Mesenchymal stem cell (in vitro differentiated cells and primary cell): ENCODE data around the gene DTX3.

Experiments
- DNase-seq: peaks from one replicate; pipeline ENCODE4 v3.0.0-alpha.2; 2013
- H2AFZ ChIP-seq: one replicate; pipeline ENCODE4 v1.6.1; 2013; ENCODE audit warnings: low read depth, mild to moderate bottlenecking, control low read depth, inconsistent platforms, low read length, moderate library complexity
- H2AK5ac ChIP-seq: 2 replicates; pipeline ENCODE4 v1.6.1; 2013; ENCODE audit warnings: low read length, moderate library complexity, mild to moderate bottlenecking, inconsistent platforms; ENCODE audit not compliant: severe bottlenecking
- H2BK120ac ChIP-seq: one replicate; pipeline ENCODE4 v1.6.1; 2013; ENCODE audit warnings: low read depth, mild to moderate bottlenecking, inconsistent platforms, low read length, moderate library complexity
- H2BK12ac ChIP-seq, 2 experiments: one replicate each; pipeline ENCODE4 v1.6.1; 2013; ENCODE audit warnings: inconsistent platforms in 2 of 2, low read length in 2 of 2, mild to moderate bottlenecking in 2 of 2, moderate library complexity in 2 of 2, control low read depth in 1 of 2
- H2BK15ac ChIP-seq: one replicate; pipeline ENCODE4 v1.6.1; 2013; ENCODE audit warnings: mild to moderate bottlenecking, low read depth, inconsistent platforms; ENCODE audit not compliant: poor library complexity, severe bottlenecking
- H2BK5ac ChIP-seq: 2 replicates; pipeline ENCODE4 v1.6.1; 2013; ENCODE audit warnings: low read depth, mild to moderate bottlenecking, low read length, control low read depth, inconsistent platforms; ENCODE audit not compliant: poor library complexity, severe bottlenecking
- H3K14ac ChIP-seq, 2 experiments: one replicate each; pipeline ENCODE4 v1.6.1; 2013; ENCODE audit warnings: inconsistent platforms in 2 of 2, low read length in 2 of 2, control low read depth in 1 of 2, mild to moderate bottlenecking in 1 of 2, moderate library complexity in 1 of 2
- H3K18ac ChIP-seq, 2 experiments: one replicate each; pipeline ENCODE4 v1.6.1; 2013; ENCODE audit warnings: inconsistent platforms in 2 of 2, low read length in 2 of 2, control low read depth in 1 of 2, low read depth in 1 of 2, mild to moderate bottlenecking in 1 of 2
- H3K23ac ChIP-seq, 2 experiments: one replicate each; pipeline ENCODE4 v1.6.1; 2013; ENCODE audit warnings: inconsistent platforms in 2 of 2, low read length in 2 of 2, mild to moderate bottlenecking in 2 of 2, moderate library complexity in 2 of 2, control low read depth in 1 of 2
- H3K27ac ChIP-seq: 2 replicates; pipeline ENCODE4 v1.5.1; 2013; ENCODE audit warnings: mild to moderate bottlenecking, moderate library complexity, low read length, control low read depth, inconsistent platforms; ENCODE audit not compliant: poor library complexity, severe bottlenecking
- H3K27me3 ChIP-seq, 2 experiments: 2 replicates each; pipeline versions ENCODE4 v1.6.1 to v1.7.0; 2013; ENCODE audit warnings: low read length in 2 of 2, mild to moderate bottlenecking in 2 of 2, moderate library complexity in 2 of 2, control low read depth in 1 of 2, inconsistent platforms in 1 of 2; ENCODE audit not compliant: control insufficient read depth in 1 of 2, insufficient read depth in 1 of 2
- H3K36me3 ChIP-seq, 2 experiments: 2 replicates each; pipeline versions ENCODE4 v1.6.1 to v1.7.0; 2013; ENCODE audit warnings: low read length in 2 of 2, control low read depth in 1 of 2, inconsistent platforms in 1 of 2, low read depth in 1 of 2, mild to moderate bottlenecking in 1 of 2; ENCODE audit not compliant: insufficient read depth in 2 of 2, control insufficient read depth in 1 of 2
- H3K4ac ChIP-seq, 2 experiments: one replicate each; pipeline ENCODE4 v1.6.1; 2013; ENCODE audit warnings: inconsistent platforms in 2 of 2, low read length in 2 of 2, mild to moderate bottlenecking in 2 of 2, moderate library complexity in 2 of 2, control low read depth in 1 of 2, low read depth in 1 of 2
- H3K4me1 ChIP-seq: 2 replicates; pipeline ENCODE4 v1.6.1; 2013; ENCODE audit warnings: low read depth, low read length, control low read depth; ENCODE audit not compliant: control insufficient read depth, insufficient read depth
- H3K4me2 ChIP-seq: 2 replicates; pipeline ENCODE4 v1.6.1; 2013; ENCODE audit warnings: low read length, mild to moderate bottlenecking, inconsistent platforms; ENCODE audit not compliant: poor library complexity, severe bottlenecking
- H3K4me3 ChIP-seq, 2 experiments: 2 replicates each; pipeline versions ENCODE4 v1.5.1 to v1.7.0; 2013; ENCODE audit warnings: low read length in 2 of 2, mild to moderate bottlenecking in 2 of 2, control low read depth in 1 of 2, low read depth in 1 of 2; ENCODE audit not compliant: insufficient read depth in 1 of 2
- H3K79me1 ChIP-seq: replicated peaks from 2 replicates; pipeline ENCODE4 v1.6.1; 2013; ENCODE audit warnings: mild to moderate bottlenecking, control low read depth, low read length, inconsistent platforms; ENCODE audit not compliant: poor library complexity, severe bottlenecking
- H3K9ac ChIP-seq: 2 replicates; pipeline ENCODE4 v1.7.0; 2013; ENCODE audit warnings: mild to moderate bottlenecking, low read length, moderate library complexity
- H3K9me3 ChIP-seq: 2 replicates; pipeline ENCODE4 v1.7.0; 2013; ENCODE audit warnings: mild to moderate bottlenecking, low read length; ENCODE audit not compliant: control insufficient read depth
- H4K8ac ChIP-seq: one replicate; pipeline ENCODE4 v1.6.1; 2013; ENCODE audit warnings: inconsistent platforms, mild to moderate bottlenecking, low read length, moderate library complexity
- H4K91ac ChIP-seq: one replicate; pipeline ENCODE4 v1.6.1; 2013; ENCODE audit warnings: mild to moderate bottlenecking, low read length, inconsistent platforms
- WGBS: methylation state at CpG from one replicate; pipeline ENCODE4 v1.1.7; 2013; ENCODE audit warnings: mixed read lengths; 5-methylcytosine and 5-hydroxymethylcytosine counted together

The DTX3 gene

DNA sequence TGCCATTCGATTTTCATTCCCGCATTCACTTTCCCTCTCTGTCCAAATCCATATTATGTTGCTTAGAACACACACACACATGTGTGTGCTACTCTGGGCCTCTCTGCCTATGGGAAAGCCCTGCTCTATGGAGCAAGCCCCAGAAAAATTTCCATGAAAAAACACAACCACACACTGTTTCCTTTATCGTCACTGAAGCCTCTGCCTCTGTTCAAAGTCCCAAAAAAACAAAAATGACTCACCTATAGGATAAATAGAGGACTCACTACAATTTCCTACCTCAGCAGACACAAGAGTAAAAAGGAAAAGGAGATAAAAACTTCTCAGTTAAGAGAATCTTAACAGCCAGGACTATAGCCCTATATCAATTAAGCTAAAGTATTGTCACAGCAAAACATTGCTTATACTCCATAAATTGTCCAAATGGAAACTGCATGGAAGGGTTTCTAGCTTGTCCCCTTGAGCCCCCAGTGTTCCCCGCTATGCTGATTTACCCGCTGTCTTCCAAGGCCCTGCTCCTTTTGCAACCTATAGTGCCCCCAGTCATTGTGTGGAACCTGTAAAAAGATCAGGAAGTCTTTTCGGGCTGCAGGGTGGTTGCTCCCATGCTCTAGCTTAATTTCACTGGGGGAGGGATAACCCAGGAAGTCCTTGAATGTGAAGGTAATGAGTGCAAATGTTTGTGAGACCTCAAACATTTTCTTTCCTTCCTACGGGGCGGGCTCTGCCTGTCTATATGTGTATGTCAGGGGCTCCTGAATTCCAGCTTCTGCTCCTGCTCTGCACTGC lies 24.8 kb upstream of the DTX3 start:
- H3K23ac ChIP-seq: no peak overlapping the region
- no peak overlapping the region for H3K4ac ChIP-seq
- H3K27ac ChIP-seq: no peak overlapping the region
- H2BK15ac ChIP-seq: no peak overlapping the region
- no peak overlapping the region for H3K4me2 ChIP-seq
- whole genome bisulfite sequencing: 88% methylated on average over 8 of the region's 8 CpGs
- H2BK5ac ChIP-seq: no peak overlapping the region
- no peaks in the 10 kb centered on the region for H3K4me1 ChIP-seq
- H3K18ac ChIP-seq: no peak overlapping the region
- H3K27me3 ChIP-seq: peaks cover 17 to 67% of the 10 kb centered on the region in 2 experiments
- no peak overlapping the region for H2BK12ac ChIP-seq
- H3K14ac ChIP-seq: no peak overlapping the region
- H3K9me3 ChIP-seq: no peaks in the 10 kb centered on the region
- no peak overlapping the region for H3K4me3 ChIP-seq
- H2BK120ac ChIP-seq: no peak overlapping the region
- peaks cover 0 to 20% of the 10 kb centered on the region in 2 experiments for H3K36me3 ChIP-seq
- no peak overlapping the region for H4K91ac ChIP-seq
- H2AK5ac ChIP-seq: no peak overlapping the region
- no peak for DNase-seq
- H2AFZ ChIP-seq: no peak overlapping the region
- H3K79me1 ChIP-seq: no peaks in the 10 kb centered on the region
- no peak overlapping the region for H4K8ac ChIP-seq
- no peak overlapping the region for H3K9ac ChIP-seq

DNA sequence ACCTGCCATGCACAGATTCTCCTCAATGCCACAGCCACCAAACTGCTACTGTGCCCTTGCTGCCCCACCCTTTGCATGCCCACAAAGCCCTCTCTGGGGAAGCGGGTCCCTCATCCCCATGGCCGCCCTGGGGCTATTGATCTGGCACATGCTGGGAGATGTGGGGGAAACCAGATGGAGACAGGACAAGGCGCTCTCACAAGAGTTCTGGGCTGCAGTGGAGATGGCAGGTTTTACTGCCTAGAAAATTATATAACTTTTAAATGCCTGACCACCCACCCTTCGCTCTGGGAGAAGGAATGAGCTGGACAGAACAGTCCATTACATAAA lies 24.2 kb upstream of the DTX3 start:
- Histone ChIP-seq H3K4me1 (no peaks in the 10 kb centered on the region), H3K27ac (no peak overlapping the region), H3K4me3 (no peak overlapping the region), H3K36me3 (peaks cover 0 to 14% of the 10 kb centered on the region in 2 experiments), H3K14ac (no peak overlapping the region), H2BK5ac (no peak overlapping the region), H2AFZ (no peak overlapping the region), H3K23ac (no peak overlapping the region), H3K27me3 (peaks cover 23 to 69% of the 10 kb centered on the region in 2 experiments), H3K18ac (no peak overlapping the region), H2BK15ac (no peak overlapping the region), H2BK12ac (no peak overlapping the region), H3K9me3 (no peaks in the 10 kb centered on the region), H2AK5ac (no peak overlapping the region), H4K8ac (no peak overlapping the region), H4K91ac (no peak overlapping the region), H3K4me2 (no peak overlapping the region), H3K9ac (no peak overlapping the region), H2BK120ac (no peak overlapping the region), H3K4ac (no peak overlapping the region), H3K79me1 (no peaks in the 10 kb centered on the region)
- DNase-seq: no peak
- 79% methylated on average over 2 of the region's 4 CpGs for WGBS

DNA sequence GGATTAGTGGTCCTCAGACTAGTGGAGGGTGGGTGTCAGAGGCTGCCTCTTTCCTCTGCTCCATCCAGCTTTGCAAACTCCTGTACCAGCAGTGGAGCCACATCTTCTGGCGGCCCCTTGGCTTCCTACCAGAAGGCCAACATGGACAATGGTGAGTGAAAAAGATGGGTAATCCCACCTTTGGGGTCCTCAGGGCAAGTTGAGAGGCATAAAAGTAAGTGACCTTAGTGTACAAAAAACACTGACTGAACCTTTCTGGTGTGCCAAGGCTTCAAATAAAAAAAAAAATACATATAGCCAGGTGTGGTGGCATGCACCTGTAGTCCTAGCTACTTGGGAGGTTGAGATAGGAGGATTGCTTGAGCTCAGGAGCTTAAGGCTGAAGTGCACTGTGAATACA lies 22.8 kb upstream of the DTX3 start:
- H3K27me3 ChIP-seq: peaks cover 31 to 76% of the 10 kb centered on the region in 2 experiments
- 57% methylated on average over 1 of the region's 1 CpG for WGBS
- H3K14ac ChIP-seq: no peak overlapping the region
- no peaks in the 10 kb centered on the region for H3K79me1 ChIP-seq
- H3K27ac ChIP-seq: no peak overlapping the region
- no peak overlapping the region for H3K4ac ChIP-seq
- no peak overlapping the region for H2AK5ac ChIP-seq
- peaks cover 0 to 11% of the 10 kb centered on the region in 2 experiments for H3K36me3 ChIP-seq
- no peak overlapping the region for H3K4me3 ChIP-seq
- no peak overlapping the region for H2AFZ ChIP-seq
- no peak overlapping the region for H2BK5ac ChIP-seq
- no peak overlapping the region for H2BK120ac ChIP-seq
- no peak overlapping the region for H2BK12ac ChIP-seq
- H4K8ac ChIP-seq: no peak overlapping the region
- H3K4me2 ChIP-seq: no peak overlapping the region
- DNase-seq: no peak
- H3K9ac ChIP-seq: no peak overlapping the region
- H4K91ac ChIP-seq: no peak overlapping the region
- no peak overlapping the region for H3K23ac ChIP-seq
- H3K9me3 ChIP-seq: no peaks in the 10 kb centered on the region
- H2BK15ac ChIP-seq: no peak overlapping the region
- no peaks in the 10 kb centered on the region for H3K4me1 ChIP-seq
- no peak overlapping the region for H3K18ac ChIP-seq

DNA sequence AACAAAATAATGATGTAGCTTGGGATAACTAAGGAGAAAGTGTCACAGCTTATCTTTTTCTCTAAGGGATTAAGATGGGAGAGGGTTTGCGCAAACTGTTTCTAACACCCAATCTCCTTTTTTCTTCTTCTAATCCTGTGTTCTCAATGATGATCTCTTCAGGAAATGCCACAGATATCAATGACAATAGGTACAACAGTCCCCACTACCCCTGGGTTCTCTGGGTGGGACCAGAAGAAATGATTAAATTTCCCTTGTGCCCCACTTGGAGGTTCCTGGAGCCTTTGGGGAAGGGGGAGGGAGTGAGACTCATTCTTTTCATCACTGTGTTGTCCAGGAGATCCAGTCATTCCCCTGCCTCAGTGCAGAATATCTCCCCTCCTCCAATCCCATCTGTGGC lies 22.2 kb upstream of the DTX3 start:
- Histone ChIP-seq H3K79me1 (no peaks in the 10 kb centered on the region), H2BK15ac (no peak overlapping the region), H3K4me3 (no peak overlapping the region), H3K9me3 (no peaks in the 10 kb centered on the region), H4K8ac (no peak overlapping the region), H2BK120ac (no peak overlapping the region), H4K91ac (no peak overlapping the region), H2AK5ac (no peak overlapping the region), H2BK5ac (no peak overlapping the region), H3K23ac (no peak overlapping the region), H3K27me3 (peaks cover 34 to 79% of the 10 kb centered on the region in 2 experiments), H3K4me2 (no peak overlapping the region), H3K36me3 (peaks cover 0 to 11% of the 10 kb centered on the region in 2 experiments), H3K18ac (no peak overlapping the region), H3K27ac (no peak overlapping the region), H3K4ac (no peak overlapping the region), H2BK12ac (no peak overlapping the region), H3K4me1 (no peaks in the 10 kb centered on the region), H3K14ac (no peak overlapping the region), H2AFZ (no peak overlapping the region), H3K9ac (no peak overlapping the region)
- 100% methylated on average over 1 of the region's 1 CpG for WGBS
- DNase-seq: no peak
